Activated CD4-positive, alpha-beta T cell treated with anti-CD3 and anti-CD28 coated beads for 24 hours (primary cell): ENCODE measurements around the gene TFF2.

Source experiments
- DNase-seq, 2 donors: peaks; one replicate each; pipeline ENCODE4 v3.0.0-alpha.2; 2020; ENCODE audit warnings: low read depth in 2 of 2

Gene TFF2

GRCh38 chr21:42320791-42321190, 30.0 kb downstream of the TFF2 start:
- no peak for DNase-seq

- DNase-seq: no peak
Measured at GRCh38 chr21:42319851-42320572, 30.8 kb downstream of the TFF2 start.

- DNase-seq: no peak
Measured at GRCh38 chr21:42319376-42319775, 31.4 kb downstream of the TFF2 start.

- DNase-seq: no peak
Measured at GRCh38 chr21:42317826-42318746, 32.7 kb downstream of the TFF2 start.

GRCh38 chr21:42317341-42317741, 33.5 kb downstream of the TFF2 start:
- DNase-seq: no peak

- DNase-seq: no peak
Measured at GRCh38 chr21:42316891-42317290, 33.9 kb downstream of the TFF2 start.

GRCh38 chr21:42315296-42315891, 35.4 kb downstream of the TFF2 start, which contains the start of gene TFF3:
Gene TFF3, minus strand, starts transcription at chr21:42315409. Its CDS starts 35 bp downstream, at chr21:42315374.
- no peak for DNase-seq

GRCh38 chr21:42314616-42315295, 36.0 kb downstream of the TFF2 start:
- DNase-seq: no peak

- DNase-seq: no peak
Measured at GRCh38 chr21:42313501-42313969, 37.3 kb downstream of the TFF2 start.

GRCh38 chr21:42312626-42313104, 38.1 kb downstream of the TFF2 start:
- no peak for DNase-seq

- DNase-seq: no peak
Measured at GRCh38 chr21:42311816-42312625, 38.8 kb downstream of the TFF2 start.

GRCh38 chr21:42311160-42311559, 39.6 kb downstream of the TFF2 start:
- DNase-seq: no peak

GRCh38 chr21:42310411-42311001, 40.3 kb downstream of the TFF2 start:
- DNase-seq: no peak

- peak; percentile 61 to 65 for DNase-seq
Measured at GRCh38 chr21:42309753-42310213, 41.0 kb downstream of the TFF2 start.

GRCh38 chr21:42308914-42309752, 41.7 kb downstream of the TFF2 start:
- no peak for DNase-seq

GRCh38 chr21:42308161-42308913, 42.5 kb downstream of the TFF2 start:
- DNase-seq: no peak

- no peak for DNase-seq
Measured at GRCh38 chr21:42307106-42307505, 43.7 kb downstream of the TFF2 start.

GRCh38 chr21:42306366-42307035, 44.3 kb downstream of the TFF2 start:
- DNase-seq: no peak
